K562 (cell line): ENCODE measurements around the gene TRIM2. TPM values are rescaled to one million over a fixed set of nuclear protein-coding genes. Genes with fewer than 3 reads are reported as not detected.

ENCODE experiments used
- ATAC-seq: fragments of 200-7000 bp; cut with Tn5 transposase; 3 replicates; pipeline ENCODE4 v1.9.1; 2020; ENCODE audit warnings: moderate library complexity
- BruUV-seq: library from RNA; stranded (reverse); fragments of 400-500 nt; replicated peaks from 2 replicates; lab custom pipeline; 2021; lab: Mats Ljungman, UMichigan
- CTCF ChIA-PET: fragments of 300-600 bp; formaldehyde crosslinking; extraction: SDS; loops from one replicate; lab custom pipeline; 2021; ENCODE audit warnings: low intra/inter-chr PET ratio; lab: Yijun Ruan, JAX
- POLR2A ChIA-PET: fragments of 300-600, 350-650 bp; sonication (Branson Sonifier 250); formaldehyde crosslinking; extraction: SDS; loops from one replicate; lab custom pipeline; 2021; ENCODE audit warnings: antibody characterized with exemption, inconsistent platforms; lab: Yijun Ruan, JAX
- DNase-seq, 4 experiments: peaks; one replicate each; pipeline versions ENCODE4 v3.0.0 to v3.0.0-alpha.2; 2011 to 2018; ENCODE audit warnings: low spot score in 3 of 4, mixed read lengths in 3 of 4; ENCODE audit errors: extremely low read depth in 1 of 4
- FAIRE-seq: peaks from 2 replicates; lab custom pipeline; 2011; peaks lifted over from hg19 to GRCh38; lab: Jason Lieb, UNC
- H2AFZ ChIP-seq: 2 replicates; pipeline ENCODE4 v1.6.0; 2011; ENCODE audit warnings: low read depth, low read length, control low read depth, inconsistent platforms
- H3K27ac ChIP-seq: fragments of 200-600 bp; 3 replicates; pipeline ENCODE4 v1.8.0; 2011; ENCODE audit warnings: low read depth, mild to moderate bottlenecking, control low read depth, inconsistent platforms, low read length, moderate library complexity, mixed read lengths; ENCODE audit errors: extremely low read depth
- H3K27me3 ChIP-seq, 2 experiments: fragments of 300-600 bp in 1 of 2; 2 replicates in 1 of 2; 3 replicates in 1 of 2; pipeline versions ENCODE4 v1.6.0 to v1.8.0; 2011; ENCODE audit warnings: inconsistent platforms in 2 of 2, low read length in 2 of 2, mild to moderate bottlenecking in 1 of 2, mixed read lengths in 1 of 2, moderate library complexity in 1 of 2; ENCODE audit not compliant: control insufficient read depth in 2 of 2, insufficient read depth in 2 of 2
- H3K36me3 ChIP-seq: fragments of 300-600 bp; 3 replicates; pipeline ENCODE4 v1.8.0; 2011; ENCODE audit warnings: mild to moderate bottlenecking, low read length, inconsistent platforms; ENCODE audit not compliant: control insufficient read depth, insufficient read depth
- H3K4me1 ChIP-seq, 2 experiments: fragments of 200-600 bp in 1 of 2; replicated peaks in 1 of 2; 2 replicates in 1 of 2; 3 replicates in 1 of 2; pipeline versions ENCODE4 v1.5.1 to v1.8.0; 2011; ENCODE audit warnings: inconsistent platforms in 2 of 2, low read length in 2 of 2, mild to moderate bottlenecking in 1 of 2, mixed read lengths in 1 of 2, moderate library complexity in 1 of 2; ENCODE audit not compliant: control insufficient read depth in 2 of 2, insufficient read depth in 2 of 2
- H3K4me2 ChIP-seq: 2 replicates; pipeline ENCODE4 v1.6.1; 2011; ENCODE audit warnings: low read length, control low read depth, inconsistent platforms, mixed read lengths; ENCODE audit not compliant: insufficient read depth
- H3K4me3 ChIP-seq: fragments of 200-600 bp; sonication (generic), shearing (Covaris generic); 2 replicates; pipeline ENCODE4 v1.5.1; 2016; ENCODE audit warnings: control low read depth, inconsistent platforms
- H3K79me2 ChIP-seq: fragments of 200-600 bp; 3 replicates; pipeline ENCODE4 v1.8.0; 2011; ENCODE audit warnings: low read length, inconsistent platforms; ENCODE audit not compliant: control insufficient read depth, insufficient read depth
- H3K9ac ChIP-seq, 2 experiments: 2 replicates each; pipeline versions ENCODE4 v1.6.0 to v1.6.1; 2011; ENCODE audit warnings: low read depth in 2 of 2, low read length in 2 of 2, control low read depth in 1 of 2, inconsistent platforms in 1 of 2, mild to moderate bottlenecking in 1 of 2, mixed read lengths in 1 of 2; ENCODE audit not compliant: insufficient read depth in 1 of 2
- H3K9me1 ChIP-seq: one replicate; pipeline ENCODE4 v1.6.0; 2011; ENCODE audit warnings: inconsistent platforms, mild to moderate bottlenecking, low read length, moderate library complexity; ENCODE audit not compliant: control insufficient read depth, insufficient read depth
- H3K9me3 ChIP-seq: replicated peaks from 2 replicates; pipeline ENCODE4 v1.5.1; 2011; ENCODE audit warnings: low read depth, low read length, inconsistent platforms; ENCODE audit not compliant: control insufficient read depth, insufficient read depth
- H4K20me1 ChIP-seq: replicated peaks from 2 replicates; pipeline ENCODE4 v1.6.1; 2011; ENCODE audit warnings: low read length, inconsistent platforms, mixed read lengths; ENCODE audit not compliant: control insufficient read depth, insufficient read depth
- E2F4 ChIP-seq: sonication (generic); formaldehyde crosslinking; IDR thresholded peaks from 2 replicates; pipeline ENCODE4 v1.8.0; 2022; ENCODE audit warnings: mild to moderate bottlenecking, low read depth, missing genetic modification reagents
- TBP ChIP-seq: optimal IDR thresholded peaks from 2 replicates; pipeline ENCODE3; 2011; ENCODE audit warnings: low read depth, low read length, improper control_type of control experiment
- ZBTB34 ChIP-seq: fragments of 250-450 bp; sonication (Bioruptor Pico); IDR thresholded peaks from 2 replicates; pipeline ENCODE4 v1.8.0; 2021; ENCODE audit warnings: mild to moderate bottlenecking, moderate library complexity
- WGBS: fragments of 100-300 bp; shearing (Covaris generic); methylation state at CpG from one replicate; pipeline ENCODE4 v1.1.6; 2016; ENCODE audit warnings: low coverage, mixed read lengths; ENCODE audit not compliant: insufficient coverage; ENCODE audit errors: missing lambda C conversion rate; 5-methylcytosine and 5-hydroxymethylcytosine counted together
- in situ Hi-C: fragments of 300-500 bp; cut with MboI; formaldehyde crosslinking; loops from 4 replicates; pipeline ENCODE4 v1.15.0; 2018; ENCODE audit warnings: inconsistent platforms, mixed read lengths
- intact Hi-C: fragments of 100-400 bp; cut with micrococcal nuclease; formaldehyde crosslinking; loops from 2 replicates; pipeline ENCODE4 v1.14.2; 2022
- polyA plus RNA-seq, 8 experiments: library from polyadenylated mRNA; depleted of rRNA in 4 of 8; stranded (reverse) in 5 of 8; unstranded in 3 of 8; fragments of >200 nt; fragmentation: Nextera tagmentation in 2 of 8; fragmentation: Illumina TruSeq in 1 of 8; extraction: Ambion mirVana in 2 of 8; extraction: Trizol in 1 of 8; gene quantifications; 2 replicates each; pipeline versions ENCODE4 v1.2.1 to v1.2.3, GENCODE V29; 2011 to 2014; ENCODE audit warnings: inconsistent platforms in 1 of 8, missing spikeins in 1 of 8
- total RNA-seq, 7 experiments: library from RNA; depleted of rRNA in 6 of 7; stranded (reverse); fragments of >200 nt in 6 of 7; fragmentation: Illumina TruSeq in 2 of 7; extraction: Trizol in 2 of 7; gene quantifications; 2 replicates each; pipeline versions ENCODE4 v1.2.1 to v1.2.3, GENCODE V29; 2011 to 2021; ENCODE audit warnings: low replicate concordance in 1 of 7

TRIM2 gene
- total and polyA plus RNA-seq, 9 of the 15 experiments (the other 6 are each of a cell fraction or from before 2014, with no cell fraction given): 0.01 to 0.41 (median 0.13) TPM; not detected in 1

- no TSS peak for BruUV-seq
- POLR2A ChIA-PET: interaction anchor here (0.6 kb wide), 1 partner anchor 306 kb away, joined by 4 read pairs; no protein-coding TSS in a partner anchor
- CTCF ChIA-PET: no interaction called here
Observed at GRCh38 chr4:153252122-153252521, 47.9 kb downstream of the TRIM2 start.

More at GRCh38 chr4:153252122-153252521, 47.9 kb downstream of the TRIM2 start:
- no peaks in the 10 kb centered on the region for H3K9me3 ChIP-seq
- DNase-seq (no peak), ATAC-seq (no peak), FAIRE-seq (no peak)
- no peak overlapping the region for H3K4me3 ChIP-seq
- no peaks in the 10 kb centered on the region for H3K36me3 ChIP-seq
- no peak overlapping the region for H3K27ac ChIP-seq
- no peak overlapping the region for H2AFZ ChIP-seq
- TF ChIP-seq E2F4: no peak
- TF ChIP-seq TBP: no peak
- TF ChIP-seq ZBTB34 (CRISPR knock-in tag): no peak
- H3K4me1 ChIP-seq: peaks cover 0 to 9% of the 10 kb centered on the region in 2 experiments; a peak in 2 of 5 replicates
- intact Hi-C loops (no loop called here), in situ Hi-C loops (no loop called here)
- no peak overlapping the region for H3K9ac ChIP-seq
- no peak overlapping the region for H3K4me2 ChIP-seq
- H3K27me3 ChIP-seq: peaks cover 15 to 42% of the 10 kb centered on the region in 2 experiments
- 0% methylated on average over 3 of the region's 3 CpGs for WGBS
- no peaks in the 10 kb centered on the region for H3K9me1 ChIP-seq
- no peaks in the 10 kb centered on the region for H3K79me2 ChIP-seq
- H4K20me1 ChIP-seq: no peaks in the 10 kb centered on the region
